Kidney (tissue), 14 donors: ENCODE results near the gene LRFN3. TPM values are rescaled to one million over a fixed set of nuclear protein-coding genes. Genes with fewer than 3 reads are reported as not detected.
A peak's percentile ranks its signal among the peaks of the same experiment; 100 is the strongest.

Source experiments
- DNase-seq, 5 donors: peaks; one replicate each; pipeline ENCODE4 v3.0.0-alpha.2; 2013 to 2020
- FAIRE-seq: peaks from 2 replicates; lab custom pipeline; 2012; peaks lifted over from hg19 to GRCh38; lab: Jason Lieb, UNC
- H3K27ac ChIP-seq, 2 donors: one replicate each; pipeline ENCODE4 v1.7.0; 2013; ENCODE audit warnings: low read depth in 2 of 2, low read length in 2 of 2, inconsistent platforms in 1 of 2
- H3K27me3 ChIP-seq: one replicate; pipeline ENCODE4 v1.7.1; 2013; ENCODE audit warnings: low read length, inconsistent platforms; ENCODE audit not compliant: control insufficient read depth, insufficient read depth
- H3K36me3 ChIP-seq, 3 donors: one replicate each; pipeline versions ENCODE4 v1.7.0 to v1.7.1; 2013; ENCODE audit warnings: low read length in 3 of 3, control low read depth in 1 of 3, inconsistent platforms in 1 of 3; ENCODE audit not compliant: insufficient read depth in 3 of 3, control insufficient read depth in 2 of 3
- H3K4me1 ChIP-seq, 3 donors: one replicate each; pipeline versions ENCODE4 v1.7.0 to v1.7.1; 2013; ENCODE audit warnings: low read length in 3 of 3, inconsistent platforms in 1 of 3, low read depth in 1 of 3; ENCODE audit not compliant: control insufficient read depth in 2 of 3, insufficient read depth in 2 of 3
- H3K4me3 ChIP-seq, 3 donors: one replicate each; pipeline versions ENCODE4 v1.7.0 to v1.8.1; 2013; ENCODE audit warnings: low read length in 3 of 3, control low read depth in 1 of 3, inconsistent platforms in 1 of 3
- H3K9ac ChIP-seq, 3 donors: one replicate each; pipeline versions ENCODE4 v1.7.0 to v1.7.1; 2013; ENCODE audit warnings: low read length in 3 of 3, control low read depth in 1 of 3, inconsistent platforms in 1 of 3
- H3K9me3 ChIP-seq, 3 donors: one replicate each; pipeline versions ENCODE4 v1.7.0 to v1.7.1; 2013; ENCODE audit warnings: low read length in 3 of 3, control low read depth in 1 of 3, inconsistent platforms in 1 of 3; ENCODE audit not compliant: control insufficient read depth in 2 of 3, insufficient read depth in 1 of 3
- intact Hi-C: fragments of 100-400 bp; cut with DNase I; formaldehyde crosslinking; loops from one replicate; pipeline ENCODE4 v1.11.1; 2022
- polyA plus RNA-seq: library from polyadenylated mRNA; stranded (reverse); fragments of 350-450 nt; fragmentation: Illumina TruSeq; extraction: RNeasy Lipid Tissue Mini Kit (QIAGEN cat#74804); gene quantifications from one replicate; pipeline ENCODE4 v1.2.3, GENCODE V29; 2014; ENCODE audit warnings: low read depth, low replicate concordance; ENCODE audit not compliant: insufficient read depth
- total RNA-seq: library from RNA; stranded (reverse); fragmentation: NEBNext Ultra II Directional; extraction: Animal tissue kit (Norgen Biotek cat#: 25700); gene quantifications from one replicate; pipeline ENCODE4 v1.2.1, GENCODE V29; 2021
- TF ChIP-seq, protein P1 (sequence below): IDR thresholded peaks from 3 replicates; pipeline ENCODE4 v1.5.1; 2012; ENCODE audit warnings: mild to moderate bottlenecking, moderate library complexity, borderline replicate concordance; ENCODE audit not compliant: insufficient read depth; ENCODE audit errors: extremely low read depth
- donor health status: control.
- donor health status: control.
- donor health status: control.
- donor health status: control.
- donor health status: control.
- donor health status: DM: yes; HTN: yes; CAD: no.
- donor health status: Normal renal cell carcinoma (clear cell type).

The LRFN3 gene
- total and polyA plus RNA-seq, 2 donors from 2014 or later = 8.2 to 9.4 TPM

DNA sequence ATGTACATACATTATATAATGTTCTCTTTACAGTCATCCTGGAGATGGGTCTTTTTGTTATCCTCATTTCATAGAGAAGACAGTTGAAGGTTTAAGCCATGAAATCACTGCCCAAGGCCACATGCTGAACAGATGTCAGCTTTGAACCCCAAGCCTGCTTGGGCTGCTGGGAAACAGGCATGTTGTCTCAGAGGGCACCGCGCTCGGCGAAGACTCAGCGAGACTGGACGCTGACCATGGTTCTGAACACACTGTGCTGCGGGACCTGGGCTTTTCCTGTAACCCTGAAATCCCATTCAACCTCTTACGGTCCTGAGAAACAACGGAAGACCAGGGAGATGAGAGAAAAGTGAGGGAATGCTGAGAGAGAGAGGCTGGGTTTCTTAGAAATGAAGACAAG is 27.3 kb downstream of the LRFN3 start:
- TF ChIP-seq, protein P1, sequence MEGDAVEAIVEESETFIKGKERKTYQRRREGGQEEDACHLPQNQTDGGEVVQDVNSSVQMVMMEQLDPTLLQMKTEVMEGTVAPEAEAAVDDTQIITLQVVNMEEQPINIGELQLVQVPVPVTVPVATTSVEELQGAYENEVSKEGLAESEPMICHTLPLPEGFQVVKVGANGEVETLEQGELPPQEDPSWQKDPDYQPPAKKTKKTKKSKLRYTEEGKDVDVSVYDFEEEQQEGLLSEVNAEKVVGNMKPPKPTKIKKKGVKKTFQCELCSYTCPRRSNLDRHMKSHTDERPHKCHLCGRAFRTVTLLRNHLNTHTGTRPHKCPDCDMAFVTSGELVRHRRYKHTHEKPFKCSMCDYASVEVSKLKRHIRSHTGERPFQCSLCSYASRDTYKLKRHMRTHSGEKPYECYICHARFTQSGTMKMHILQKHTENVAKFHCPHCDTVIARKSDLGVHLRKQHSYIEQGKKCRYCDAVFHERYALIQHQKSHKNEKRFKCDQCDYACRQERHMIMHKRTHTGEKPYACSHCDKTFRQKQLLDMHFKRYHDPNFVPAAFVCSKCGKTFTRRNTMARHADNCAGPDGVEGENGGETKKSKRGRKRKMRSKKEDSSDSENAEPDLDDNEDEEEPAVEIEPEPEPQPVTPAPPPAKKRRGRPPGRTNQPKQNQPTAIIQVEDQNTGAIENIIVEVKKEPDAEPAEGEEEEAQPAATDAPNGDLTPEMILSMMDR = no peak
- Histone ChIP-seq H3K9me3 (no peaks in the 10 kb centered on the region), H3K9ac (no peak overlapping the region), H3K27ac (no peak overlapping the region), H3K4me1 (no peaks in the 10 kb centered on the region), H3K4me3 (no peak overlapping the region), H3K27me3 (peaks cover 6% of the 10 kb centered on the region), H3K36me3 (no peaks in the 10 kb centered on the region)
- intact Hi-C loops = no loop called here
- peak in 4 of 5 donors; percentile 66 to 91 (median 88) for DNase-seq
- no peak for FAIRE-seq

DNA sequence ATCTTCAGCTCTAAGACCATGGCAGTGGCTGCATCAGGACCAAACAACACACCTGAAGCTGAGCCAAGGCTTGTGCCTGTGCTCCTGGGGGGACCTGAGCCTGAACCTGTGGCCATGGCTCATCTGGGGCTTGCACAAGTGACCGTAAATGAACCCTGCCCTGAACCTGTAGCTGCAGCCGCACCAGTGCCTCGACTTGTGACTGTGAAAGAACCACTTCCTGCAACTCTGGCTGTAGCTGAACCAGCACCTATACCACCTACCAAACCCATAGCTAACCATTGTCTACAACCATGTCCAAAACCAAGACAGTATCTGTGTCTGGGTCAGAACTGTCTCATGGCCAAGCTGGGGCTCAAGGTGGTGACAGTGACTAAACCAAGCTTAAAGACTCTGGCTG is 30.6 kb downstream of the LRFN3 start:
- no peak overlapping the region for H3K9ac ChIP-seq
- no peak overlapping the region for H3K4me3 ChIP-seq
- TF ChIP-seq, protein P1 = no peak
- no peaks in the 10 kb centered on the region for H3K9me3 ChIP-seq
- intact Hi-C loops = no loop called here
- no peak overlapping the region for H3K27ac ChIP-seq
- no peak for DNase-seq
- no peaks in the 10 kb centered on the region for H3K36me3 ChIP-seq
- H3K4me1 ChIP-seq = no peaks in the 10 kb centered on the region
- H3K27me3 ChIP-seq = no peaks in the 10 kb centered on the region
- FAIRE-seq = no peak

DNA sequence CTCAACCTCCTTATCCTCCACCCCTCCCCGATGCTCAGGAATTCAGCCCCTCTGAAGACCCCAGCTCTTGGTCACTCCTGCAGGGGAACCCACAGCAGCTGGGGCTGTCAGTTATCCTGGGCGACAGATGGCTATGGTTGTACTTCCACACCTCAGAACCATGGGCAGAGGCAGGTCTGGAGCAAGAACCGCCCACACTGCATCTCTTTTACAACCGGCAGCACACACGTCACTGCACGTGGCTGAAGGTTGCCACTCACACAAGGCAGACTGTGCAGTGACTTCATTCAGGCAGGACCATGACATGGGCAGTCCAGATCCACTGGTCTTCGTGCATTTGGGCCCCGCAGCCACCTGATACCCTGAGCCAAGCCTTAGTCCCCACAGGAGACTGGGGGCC is 37.3 kb downstream of the LRFN3 start:
- intact Hi-C loops = no loop called here

More for the DNA sequence above, 37.3 kb downstream of the LRFN3 start:
- DNase-seq = no peak
- Histone ChIP-seq H3K9ac (no peak overlapping the region), H3K27ac (no peak overlapping the region), H3K36me3 (no peaks in the 10 kb centered on the region), H3K27me3 (no peaks in the 10 kb centered on the region), H3K4me1 (no peaks in the 10 kb centered on the region), H3K9me3 (no peaks in the 10 kb centered on the region), H3K4me3 (no peak overlapping the region)
- FAIRE-seq = no peak
- TF ChIP-seq, protein P1 = no peak
